ENCODE measurements around the gene CTRL. TPM values are rescaled to one million over a fixed set of nuclear protein-coding genes. Genes with fewer than 3 reads are reported as not detected.

The CTRL gene
- total RNA-seq, 2 experiments from 2014 or later, result 6.2 to 6.8 TPM

GRCh38 chr16:67882374-67883145, 49.1 kb downstream of the CTRL start:
- no peaks in the 10 kb centered on the region for H3K4me1 Mint-ChIP-seq
- H3K4me3 Mint-ChIP-seq, result no peak overlapping the region
- H3K27ac Mint-ChIP-seq, result no peak overlapping the region
- no peaks in the 10 kb centered on the region for H3K9me3 Mint-ChIP-seq
- no peak for DNase-seq
- no peaks in the 10 kb centered on the region for H3K27me3 Mint-ChIP-seq
- H3K36me3 Mint-ChIP-seq, result peaks cover 18% of the 10 kb centered on the region

GRCh38 chr16:67881621-67882161, 50.0 kb downstream of the CTRL start:
- peaks cover 20% of the 10 kb centered on the region for H3K36me3 Mint-ChIP-seq

GRCh38 chr16:67880584-67880983, 51.1 kb downstream of the CTRL start:
- Mint-ChIP-seq H3K4me1 (peaks cover 1% of the 10 kb centered on the region), H3K4me3 (no peak overlapping the region), H3K36me3 (peaks cover 20% of the 10 kb centered on the region), H3K9me3 (no peaks in the 10 kb centered on the region), H3K27ac (no peak overlapping the region), H3K27me3 (no peaks in the 10 kb centered on the region)
- DNase-seq, result no peak

More at GRCh38 chr16:67881621-67882161, 50.0 kb downstream of the CTRL start:
- Mint-ChIP-seq H3K27ac (no peak overlapping the region), H3K4me1 (no peaks in the 10 kb centered on the region), H3K4me3 (no peak overlapping the region), H3K27me3 (no peaks in the 10 kb centered on the region), H3K9me3 (no peaks in the 10 kb centered on the region)
- DNase-seq, result no peak

DNA sequence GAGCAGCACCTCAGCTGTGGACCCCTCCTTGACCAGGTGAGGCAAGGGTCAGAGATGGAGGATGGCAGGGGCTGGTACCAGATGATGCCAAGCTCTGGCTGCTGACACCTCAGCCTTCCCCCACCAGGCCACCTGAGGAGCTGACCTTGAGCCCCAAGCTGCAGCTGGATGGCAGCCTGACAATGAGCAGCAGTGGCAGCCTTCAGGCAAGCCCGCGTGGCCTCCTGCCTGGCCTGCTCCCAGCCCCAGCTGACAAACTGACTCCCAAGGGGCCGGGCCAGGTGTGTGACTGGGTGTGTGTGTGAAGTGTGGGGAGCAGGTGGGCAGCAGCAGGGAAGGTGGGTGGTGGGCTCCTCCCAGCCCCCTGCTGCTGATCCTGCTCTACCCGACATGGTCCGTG, 51.7 kb downstream of the CTRL start:
- Mint-ChIP-seq H3K4me3 (no peak overlapping the region), H3K4me1 (peaks cover 8% of the 10 kb centered on the region), H3K27me3 (no peaks in the 10 kb centered on the region), H3K36me3 (peaks cover 23% of the 10 kb centered on the region), H3K9me3 (no peaks in the 10 kb centered on the region), H3K27ac (no peak overlapping the region)
- DNase-seq, result no peak

Other genes starting within 250 kb of the CTRL start
- gene GFOD2, start 212.5 kb downstream of the CTRL start, total RNA-seq, result 10 to 100 TPM; 13.1 to 14.0 TPM
- gene RANBP10, start 125.3 kb downstream of the CTRL start, total RNA-seq, result 10 to 100 TPM; 16.1 to 16.2 TPM
- under 1 TPM; 0.70 to 0.72 TPM for gene TSNAXIP1, start 125.0 kb downstream of the CTRL start, total RNA-seq
- gene THAP11, start 89.5 kb downstream of the CTRL start, total RNA-seq, result 10 to 100 TPM; 45.9 to 47.5 TPM
- 100 to 1,000 TPM; 174 to 181 TPM for gene NUTF2, start 84.9 kb downstream of the CTRL start, total RNA-seq
- gene CENPT, start 84.2 kb downstream of the CTRL start, total RNA-seq, result 10 to 100 TPM; 42.2 to 42.4 TPM
- gene EDC4, start 58.8 kb downstream of the CTRL start, total RNA-seq, result 100 to 1,000 TPM in 1 of 2 experiments, 10 to 100 TPM in 1; 99.6 to 102 TPM
- gene NRN1L, start 47.0 kb downstream of the CTRL start, total RNA-seq, result not detected
- 10 to 100 TPM in 1 of 2 experiments, 1 to 10 TPM in 1; 9.9 to 10.6 TPM for gene PSKH1, start 38.6 kb downstream of the CTRL start, total RNA-seq
- gene PSMB10, start 5.0 kb upstream of the CTRL start, total RNA-seq, result 100 to 1,000 TPM; 220 to 235 TPM
- gene LCAT, start 12.3 kb upstream of the CTRL start, total RNA-seq, result 10 to 100 TPM; 11.3 to 11.4 TPM
- 10 to 100 TPM; 27.4 to 29.5 TPM for gene SLC12A4, start 36.8 kb upstream of the CTRL start, total RNA-seq
- under 1 TPM; 0.29 to 0.42 TPM for gene DPEP3, start 48.6 kb upstream of the CTRL start, total RNA-seq
- 1 to 10 TPM; 1.8 to 2.7 TPM for gene DPEP2, start 67.6 kb upstream of the CTRL start, total RNA-seq
- not detected for gene DPEP2NB, start 84.0 kb upstream of the CTRL start, total RNA-seq
- 10 to 100 TPM; 32.0 to 32.3 TPM for gene DDX28, start 91.4 kb upstream of the CTRL start, total RNA-seq
- 10 to 100 TPM; 34.6 to 39.1 TPM for gene DUS2, start 91.4 kb upstream of the CTRL start, total RNA-seq
- gene NFATC3, start 153.5 kb upstream of the CTRL start, total RNA-seq, result 10 to 100 TPM; 76.3 to 79.2 TPM

All from activated naive CD8-positive, alpha-beta T cell treated with anti-CD3 and anti-CD28 coated beads for 36 hours (primary cell).